Measurements from ENCODE around the gene PLP2.
"Not testable (repeated sequence)": the region's sequence is repeated elsewhere in the genome, so short reads cannot be mapped to it uniquely, and the experiment has no call there.

- TF ChIP-seq TP53 (CRISPR knock-in tag; conservative IDR thresholded peaks at IDR 0.05); CREB1 (IDR thresholded peaks at IDR 0.05); CREB1 (CRISPR knock-in tag; IDR thresholded peaks at IDR 0.05); ZNF574 (CRISPR knock-in tag; IDR thresholded peaks at IDR 0.05); TARDBP (CRISPR knock-in tag; IDR thresholded peaks at IDR 0.05); ZNF660 (CRISPR knock-in tag; IDR thresholded peaks at IDR 0.05; ENCODE audit: borderline replicate concordance, low read depth); POLR2A (IDR thresholded peaks at IDR 0.05; ENCODE audit: insufficient read depth in 1 of 2, low read depth in 2 of 2, low read length in 2 of 2); SP1 (IDR thresholded peaks at IDR 0.05); SP1 (CRISPR knock-in tag; IDR thresholded peaks at IDR 0.05); ZFP36L1 (CRISPR knock-in tag; IDR thresholded peaks at IDR 0.05); HBP1 (CRISPR knock-in tag; IDR thresholded peaks at IDR 0.05; ENCODE audit: low read depth); DNMT3B (CRISPR knock-in tag; conservative IDR thresholded peaks at IDR 0.05); HOMEZ (CRISPR knock-in tag; IDR thresholded peaks at IDR 0.05; ENCODE audit: low read depth): not testable (repeated sequence)
- TF ChIP-seq, protein P1, sequence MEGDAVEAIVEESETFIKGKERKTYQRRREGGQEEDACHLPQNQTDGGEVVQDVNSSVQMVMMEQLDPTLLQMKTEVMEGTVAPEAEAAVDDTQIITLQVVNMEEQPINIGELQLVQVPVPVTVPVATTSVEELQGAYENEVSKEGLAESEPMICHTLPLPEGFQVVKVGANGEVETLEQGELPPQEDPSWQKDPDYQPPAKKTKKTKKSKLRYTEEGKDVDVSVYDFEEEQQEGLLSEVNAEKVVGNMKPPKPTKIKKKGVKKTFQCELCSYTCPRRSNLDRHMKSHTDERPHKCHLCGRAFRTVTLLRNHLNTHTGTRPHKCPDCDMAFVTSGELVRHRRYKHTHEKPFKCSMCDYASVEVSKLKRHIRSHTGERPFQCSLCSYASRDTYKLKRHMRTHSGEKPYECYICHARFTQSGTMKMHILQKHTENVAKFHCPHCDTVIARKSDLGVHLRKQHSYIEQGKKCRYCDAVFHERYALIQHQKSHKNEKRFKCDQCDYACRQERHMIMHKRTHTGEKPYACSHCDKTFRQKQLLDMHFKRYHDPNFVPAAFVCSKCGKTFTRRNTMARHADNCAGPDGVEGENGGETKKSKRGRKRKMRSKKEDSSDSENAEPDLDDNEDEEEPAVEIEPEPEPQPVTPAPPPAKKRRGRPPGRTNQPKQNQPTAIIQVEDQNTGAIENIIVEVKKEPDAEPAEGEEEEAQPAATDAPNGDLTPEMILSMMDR (CRISPR knock-in tag; IDR thresholded peaks at IDR 0.05), result not testable (repeated sequence)
- TF ChIP-seq, protein P2, sequence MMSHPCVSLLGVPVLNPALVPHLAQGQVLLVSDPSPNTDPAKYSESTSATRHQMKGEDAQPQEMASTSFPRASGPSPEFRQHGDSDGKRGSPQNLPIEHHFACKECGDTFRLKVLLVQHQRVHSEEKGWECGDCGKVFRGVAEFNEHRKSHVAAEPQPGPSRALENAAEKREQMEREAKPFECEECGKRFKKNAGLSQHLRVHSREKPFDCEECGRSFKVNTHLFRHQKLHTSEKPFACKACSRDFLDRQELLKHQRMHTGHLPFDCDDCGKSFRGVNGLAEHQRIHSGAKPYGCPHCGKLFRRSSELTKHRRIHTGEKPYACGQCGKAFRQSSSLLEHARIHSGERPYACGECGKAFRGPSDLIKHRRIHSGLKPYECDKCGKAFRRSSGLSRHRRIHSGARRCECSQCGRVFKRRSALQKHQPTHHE (CRISPR knock-in tag; IDR thresholded peaks at IDR 0.05; ENCODE audit: borderline replicate concordance), result not testable (repeated sequence)
- TF ChIP-seq, protein P3, sequence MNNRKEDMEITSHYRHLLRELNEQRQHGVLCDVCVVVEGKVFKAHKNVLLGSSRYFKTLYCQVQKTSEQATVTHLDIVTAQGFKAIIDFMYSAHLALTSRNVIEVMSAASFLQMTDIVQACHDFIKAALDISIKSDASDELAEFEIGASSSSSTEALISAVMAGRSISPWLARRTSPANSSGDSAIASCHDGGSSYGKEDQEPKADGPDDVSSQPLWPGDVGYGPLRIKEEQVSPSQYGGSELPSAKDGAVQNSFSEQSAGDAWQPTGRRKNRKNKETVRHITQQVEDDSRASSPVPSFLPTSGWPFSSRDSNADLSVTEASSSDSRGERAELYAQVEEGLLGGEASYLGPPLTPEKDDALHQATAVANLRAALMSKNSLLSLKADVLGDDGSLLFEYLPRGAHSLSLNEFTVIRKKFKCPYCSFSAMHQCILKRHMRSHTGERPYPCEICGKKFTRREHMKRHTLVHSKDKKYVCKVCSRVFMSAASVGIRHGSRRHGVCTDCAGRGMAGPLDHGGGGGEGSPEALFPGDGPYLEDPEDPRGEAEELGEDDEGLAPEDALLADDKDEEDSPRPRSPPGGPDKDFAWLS (CRISPR knock-in tag; IDR thresholded peaks at IDR 0.05; ENCODE audit: borderline replicate concordance), result not testable (repeated sequence)
Measured at GRCh38 chrX:49149291-49149690, 22.4 kb upstream of the PLP2 start.
